Karpas-422 (cell line): Measurements from ENCODE around the gene IFT80. TPM values are rescaled to one million over a fixed set of nuclear protein-coding genes. Genes with fewer than 3 reads are reported as not detected.
"Not testable (repeated sequence)": the region's sequence is repeated elsewhere in the genome, so short reads cannot be mapped to it uniquely, and the experiment has no call there.

Experiments used
- DNase-seq: peaks from one replicate; pipeline ENCODE4 v3.0.0-alpha.2; 2015
- H2AFZ ChIP-seq: fragments of 200-600 bp; sonication (generic); 2 replicates; pipeline ENCODE4 v1.6.1; 2014; ENCODE audit warnings: antibody characterized with exemption, low read length, mixed read lengths
- H3K27ac ChIP-seq: fragments of 200-600 bp; sonication (generic); 2 replicates; pipeline ENCODE4 v1.5.1; 2014; ENCODE audit warnings: mild to moderate bottlenecking, low read length, moderate library complexity
- H3K27me3 ChIP-seq: fragments of 200-600 bp; sonication (generic); 2 replicates; pipeline ENCODE4 v1.6.1; 2014; ENCODE audit warnings: low read length, mixed read lengths
- H3K36me3 ChIP-seq: fragments of 200-600 bp; sonication (generic); 2 replicates; pipeline ENCODE4 v1.6.1; 2014; ENCODE audit warnings: low read length, mixed read lengths; ENCODE audit not compliant: insufficient read depth
- H3K4me1 ChIP-seq: fragments of 200-600 bp; sonication (generic); 2 replicates; pipeline ENCODE4 v1.6.1; 2014; ENCODE audit warnings: mild to moderate bottlenecking, low read length, mixed read lengths
- H3K4me2 ChIP-seq: fragments of 200-600 bp; sonication (generic); 2 replicates; pipeline ENCODE4 v1.6.1; 2014; ENCODE audit warnings: low read length, low read depth, mild to moderate bottlenecking; ENCODE audit not compliant: poor library complexity, severe bottlenecking
- H3K4me3 ChIP-seq: fragments of 200-600 bp; sonication (generic); 2 replicates; pipeline ENCODE4 v1.5.1; 2014; ENCODE audit warnings: mild to moderate bottlenecking, antibody characterized with exemption, low read length, mixed read lengths
- H3K79me2 ChIP-seq: fragments of 200-600 bp; sonication (generic); 2 replicates; pipeline ENCODE4 v1.6.1; 2014; ENCODE audit warnings: mild to moderate bottlenecking, low read length, mixed read lengths
- H3K9ac ChIP-seq: fragments of 200-600 bp; sonication (generic); 2 replicates; pipeline ENCODE4 v1.6.0; 2014; ENCODE audit warnings: low read length
- H3K9me2 ChIP-seq: fragments of 200-600 bp; sonication (generic), shearing (Covaris generic); replicated peaks from 2 replicates; pipeline ENCODE4 v1.6.0; 2014; ENCODE audit warnings: mild to moderate bottlenecking, low read length, moderate library complexity; ENCODE audit not compliant: insufficient read depth
- H3K9me3 ChIP-seq: fragments of 300-700, 200-600 bp; sonication (generic); 2 replicates; pipeline ENCODE4 v1.6.1; 2014; ENCODE audit warnings: low read length, mixed read lengths
- H4K20me1 ChIP-seq: fragments of 200-600 bp; sonication (generic); 2 replicates; pipeline ENCODE4 v1.6.1; 2014; ENCODE audit warnings: mild to moderate bottlenecking, antibody characterized with exemption, low read length, low read depth; ENCODE audit not compliant: insufficient read depth
- total RNA-seq: library from RNA; depleted of rRNA; stranded (reverse); fragments of >200 nt; shearing (Covaris generic); gene quantifications from 2 replicates; pipeline ENCODE4 v1.2.3, GENCODE V29; 2014; ENCODE audit warnings: low replicate concordance

The IFT80 gene
- total RNA-seq, 1 experiment from 2014 or later = 40.7 TPM

- not testable (repeated sequence) for H2AFZ ChIP-seq, H3K4me2 ChIP-seq
These were observed 158.3 kb downstream of the IFT80 start for GRCh38 chr3:160240719-160241118.

GRCh38 chr3:160232014-160232413, 167.0 kb downstream of the IFT80 start:
- H3K4me1 ChIP-seq = no peaks in the 10 kb centered on the region
- H4K20me1 ChIP-seq = no peaks in the 10 kb centered on the region
- H3K36me3 ChIP-seq = no peaks in the 10 kb centered on the region
- no peak overlapping the region for H3K27ac ChIP-seq
- H3K9me2 ChIP-seq = no peaks in the 10 kb centered on the region
- no peak overlapping the region for H2AFZ ChIP-seq
- H3K27me3 ChIP-seq = no peaks in the 10 kb centered on the region
- H3K9ac ChIP-seq = no peak overlapping the region
- H3K4me2 ChIP-seq = no peak overlapping the region
- H3K9me3 ChIP-seq = no peaks in the 10 kb centered on the region
- no peak overlapping the region for H3K4me3 ChIP-seq
- no peak for DNase-seq
- no peaks in the 10 kb centered on the region for H3K79me2 ChIP-seq

More at GRCh38 chr3:160240719-160241118, 158.3 kb downstream of the IFT80 start:
- not testable (repeated sequence) for H3K27me3 ChIP-seq, DNase-seq, H3K9ac ChIP-seq, H3K9me3 ChIP-seq, H3K9me2 ChIP-seq, H3K79me2 ChIP-seq, H3K4me1 ChIP-seq, H3K27ac ChIP-seq, H4K20me1 ChIP-seq, H3K36me3 ChIP-seq, H3K4me3 ChIP-seq

- H3K79me2 ChIP-seq = no peaks in the 10 kb centered on the region
- no peaks in the 10 kb centered on the region for H3K9me3 ChIP-seq
- no peaks in the 10 kb centered on the region for H4K20me1 ChIP-seq
- H3K4me1 ChIP-seq = peaks cover under 1% of the 10 kb centered on the region; the same call in 1 of the 2 replicates
- H2AFZ ChIP-seq = no peak overlapping the region
- no peak overlapping the region for H3K4me2 ChIP-seq
- no peaks in the 10 kb centered on the region for H3K36me3 ChIP-seq
- no peak overlapping the region for H3K4me3 ChIP-seq
- H3K27me3 ChIP-seq = no peaks in the 10 kb centered on the region
- DNase-seq = no peak
- no peaks in the 10 kb centered on the region for H3K9me2 ChIP-seq
- H3K9ac ChIP-seq = no peak overlapping the region
- no peak overlapping the region for H3K27ac ChIP-seq
These were observed 171.6 kb downstream of the IFT80 start for GRCh38 chr3:160227419-160227818.

- Histone ChIP-seq H4K20me1 (no peaks in the 10 kb centered on the region), H3K9ac (no peak overlapping the region), H3K79me2 (no peaks in the 10 kb centered on the region), H3K27me3 (no peaks in the 10 kb centered on the region), H3K9me3 (no peaks in the 10 kb centered on the region), H3K36me3 (no peaks in the 10 kb centered on the region), H3K4me1 (peaks cover 4% of the 10 kb centered on the region; the same call in 1 of the 2 replicates), H3K27ac (no peak overlapping the region), H2AFZ (no peak overlapping the region), H3K4me3 (no peak overlapping the region), H3K9me2 (no peaks in the 10 kb centered on the region), H3K4me2 (no peak overlapping the region)
- no peak for DNase-seq
These were observed 172.8 kb downstream of the IFT80 start for GRCh38 chr3:160226026-160226907.

GRCh38 chr3:160225176-160226025, 173.6 kb downstream of the IFT80 start, which contains the start of gene C3orf80:
Gene C3orf80 (plus strand): TSS chr3:160225422. CDS start chr3:160225636, 214 bp downstream.
- no peak within 1 kb of the TSS for H2AFZ ChIP-seq
- DNase-seq = peak; percentile 53
- peak within 1 kb of the TSS; percentile 56; the same call in 1 of the 2 replicates for H3K4me3 ChIP-seq
- H3K9me3 ChIP-seq = no peaks in the 10 kb centered on the region
- H3K4me2 ChIP-seq = peak within 1 kb of the TSS; percentile 57
- H3K27ac ChIP-seq = no peak within 1 kb of the TSS
- H3K9me2 ChIP-seq = no peaks in the 10 kb centered on the region
- H3K27me3 ChIP-seq = no peaks in the 10 kb centered on the region
- no peaks in the 10 kb centered on the region for H3K36me3 ChIP-seq
- H4K20me1 ChIP-seq = no peaks in the 10 kb centered on the region
- H3K79me2 ChIP-seq = no peaks in the 10 kb centered on the region
- peaks cover 4% of the 10 kb centered on the region; the same call in 1 of the 2 replicates for H3K4me1 ChIP-seq
- H3K9ac ChIP-seq = peak within 1 kb of the TSS; percentile 48; the same call in 1 of the 2 replicates

GRCh38 chr3:160224811-160225175, 174.2 kb downstream of the IFT80 start:
- Histone ChIP-seq H3K4me3 (peak overlapping the region; percentile 56; the same call in 1 of the 2 replicates), H3K36me3 (no peaks in the 10 kb centered on the region), H3K9me2 (no peaks in the 10 kb centered on the region), H3K79me2 (no peaks in the 10 kb centered on the region), H2AFZ (no peak overlapping the region), H3K4me1 (peaks cover 4% of the 10 kb centered on the region; the same call in 1 of the 2 replicates), H3K27ac (no peak overlapping the region), H3K9ac (no peak overlapping the region), H4K20me1 (no peaks in the 10 kb centered on the region), H3K4me2 (peak overlapping the region; percentile 57), H3K9me3 (no peaks in the 10 kb centered on the region), H3K27me3 (no peaks in the 10 kb centered on the region)
- DNase-seq = no peak

- Histone ChIP-seq H3K27ac (no peak overlapping the region), H3K9me3 (no peaks in the 10 kb centered on the region), H3K79me2 (no peaks in the 10 kb centered on the region), H3K9me2 (no peaks in the 10 kb centered on the region), H3K4me1 (peaks cover 4% of the 10 kb centered on the region; the same call in 1 of the 2 replicates), H3K36me3 (no peaks in the 10 kb centered on the region), H3K4me3 (no peak overlapping the region), H2AFZ (no peak overlapping the region), H3K4me2 (no peak overlapping the region), H4K20me1 (no peaks in the 10 kb centered on the region), H3K27me3 (no peaks in the 10 kb centered on the region), H3K9ac (no peak overlapping the region)
- DNase-seq = no peak
These were observed 174.8 kb downstream of the IFT80 start for GRCh38 chr3:160224256-160224655.

GRCh38 chr3:160221019-160221418, 178.0 kb downstream of the IFT80 start:
- Histone ChIP-seq H3K4me3 (no peak overlapping the region), H3K9ac (no peak overlapping the region), H3K4me1 (peaks cover 4% of the 10 kb centered on the region; the same call in 1 of the 2 replicates), H2AFZ (no peak overlapping the region), H4K20me1 (no peaks in the 10 kb centered on the region), H3K27ac (no peak overlapping the region), H3K36me3 (no peaks in the 10 kb centered on the region), H3K4me2 (no peak overlapping the region), H3K9me3 (no peaks in the 10 kb centered on the region), H3K79me2 (no peaks in the 10 kb centered on the region), H3K9me2 (no peaks in the 10 kb centered on the region), H3K27me3 (no peaks in the 10 kb centered on the region)
- DNase-seq = no peak
